WERI-Rb-1 (cell line): Measurements from ENCODE around the gene SHISA8.

ENCODE experiments used
- DNase-seq: peaks from one replicate; pipeline ENCODE4 v3.0.0-alpha.2; 2020
- H3K27ac ChIP-seq: fragments of 250-450 bp; sonication (Bioruptor Pico); 2 replicates; pipeline ENCODE4 v1.5.1; 2020; ENCODE audit warnings: mild to moderate bottlenecking, moderate library complexity
- H3K27me3 ChIP-seq: fragments of 250-450 bp; sonication (Bioruptor Pico); 2 replicates; pipeline ENCODE4 v1.5.1; 2021; ENCODE audit warnings: mild to moderate bottlenecking, low read depth, moderate library complexity; ENCODE audit not compliant: insufficient read depth, severe bottlenecking
- H3K36me3 ChIP-seq: fragments of 250-450 bp; sonication (Bioruptor Pico); 2 replicates; pipeline ENCODE4 v1.5.1; 2020; ENCODE audit warnings: mild to moderate bottlenecking, moderate library complexity
- H3K4me3 ChIP-seq: 2 replicates; pipeline ENCODE4 v1.5.1; 2011; ENCODE audit warnings: low read depth, mild to moderate bottlenecking, control low read depth, low read length
- H3K9me3 ChIP-seq: fragments of 250-450 bp; sonication (Bioruptor Pico); 2 replicates; pipeline ENCODE4 v1.5.1; 2021; ENCODE audit warnings: mild to moderate bottlenecking, moderate library complexity; ENCODE audit not compliant: severe bottlenecking
- TF ChIP-seq, protein P1 (sequence below): IDR thresholded peaks from 2 replicates; pipeline ENCODE4 v1.5.1; 2011; ENCODE audit warnings: low read depth, mild to moderate bottlenecking, control low read depth, inconsistent platforms, low read length

Gene SHISA8

DNA sequence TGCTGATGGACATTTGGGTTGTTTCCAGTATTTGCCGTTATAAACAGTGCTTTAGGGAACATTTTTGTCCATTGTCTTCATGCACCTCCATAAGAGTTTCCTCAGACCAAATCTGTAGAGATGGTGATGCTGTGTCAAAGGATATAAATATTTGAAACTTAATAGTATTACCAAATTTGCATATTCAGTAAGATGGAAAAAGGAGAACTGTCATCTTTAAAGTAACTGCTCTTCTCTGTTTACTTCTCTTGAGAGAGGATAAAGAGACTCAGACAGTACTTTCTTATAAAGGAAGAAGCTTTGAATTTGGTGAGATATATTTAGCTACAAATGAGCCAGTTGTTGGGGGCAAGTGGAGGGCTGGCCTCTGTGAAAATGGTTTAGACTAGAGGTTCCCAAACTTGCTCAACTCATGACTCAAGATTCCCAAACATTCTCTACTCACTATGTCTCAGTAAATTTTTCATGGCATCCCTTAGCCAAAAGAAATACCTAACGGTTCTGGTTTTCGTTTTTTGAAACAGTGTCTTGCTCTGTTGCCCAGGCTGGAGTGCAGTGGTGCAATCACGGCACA lies 26.2 kb downstream of the SHISA8 start:
- Histone ChIP-seq H3K36me3 (peaks cover 95% of the 10 kb centered on the region), H3K27ac (no peak overlapping the region), H3K27me3 (no peaks in the 10 kb centered on the region), H3K4me3 (no peak overlapping the region), H3K9me3 (no peaks in the 10 kb centered on the region)
- DNase-seq, result no peak
- TF ChIP-seq, protein P1, sequence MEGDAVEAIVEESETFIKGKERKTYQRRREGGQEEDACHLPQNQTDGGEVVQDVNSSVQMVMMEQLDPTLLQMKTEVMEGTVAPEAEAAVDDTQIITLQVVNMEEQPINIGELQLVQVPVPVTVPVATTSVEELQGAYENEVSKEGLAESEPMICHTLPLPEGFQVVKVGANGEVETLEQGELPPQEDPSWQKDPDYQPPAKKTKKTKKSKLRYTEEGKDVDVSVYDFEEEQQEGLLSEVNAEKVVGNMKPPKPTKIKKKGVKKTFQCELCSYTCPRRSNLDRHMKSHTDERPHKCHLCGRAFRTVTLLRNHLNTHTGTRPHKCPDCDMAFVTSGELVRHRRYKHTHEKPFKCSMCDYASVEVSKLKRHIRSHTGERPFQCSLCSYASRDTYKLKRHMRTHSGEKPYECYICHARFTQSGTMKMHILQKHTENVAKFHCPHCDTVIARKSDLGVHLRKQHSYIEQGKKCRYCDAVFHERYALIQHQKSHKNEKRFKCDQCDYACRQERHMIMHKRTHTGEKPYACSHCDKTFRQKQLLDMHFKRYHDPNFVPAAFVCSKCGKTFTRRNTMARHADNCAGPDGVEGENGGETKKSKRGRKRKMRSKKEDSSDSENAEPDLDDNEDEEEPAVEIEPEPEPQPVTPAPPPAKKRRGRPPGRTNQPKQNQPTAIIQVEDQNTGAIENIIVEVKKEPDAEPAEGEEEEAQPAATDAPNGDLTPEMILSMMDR, result no peak

DNA sequence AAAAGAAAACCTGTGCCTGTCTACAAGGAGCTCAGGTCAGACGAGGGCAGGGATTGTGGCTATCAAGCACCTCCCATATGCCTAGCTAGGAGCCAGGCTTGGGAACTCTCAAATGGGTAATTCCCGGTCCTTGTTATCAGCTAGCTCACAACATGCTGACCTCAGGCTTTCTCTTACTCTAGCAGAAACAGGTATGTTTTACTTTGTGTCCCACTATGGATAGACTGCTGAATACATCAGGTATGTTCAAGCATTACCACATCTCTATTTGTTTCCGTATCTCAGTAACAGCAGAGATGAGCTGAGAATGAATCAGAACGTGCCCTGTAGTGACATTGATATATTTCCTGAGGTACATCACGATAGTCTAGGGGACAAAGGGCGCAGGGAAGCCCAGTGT lies 29.4 kb downstream of the SHISA8 start:
- TF ChIP-seq, protein P1, result no peak
- H3K4me3 ChIP-seq, result no peak overlapping the region

DNA sequence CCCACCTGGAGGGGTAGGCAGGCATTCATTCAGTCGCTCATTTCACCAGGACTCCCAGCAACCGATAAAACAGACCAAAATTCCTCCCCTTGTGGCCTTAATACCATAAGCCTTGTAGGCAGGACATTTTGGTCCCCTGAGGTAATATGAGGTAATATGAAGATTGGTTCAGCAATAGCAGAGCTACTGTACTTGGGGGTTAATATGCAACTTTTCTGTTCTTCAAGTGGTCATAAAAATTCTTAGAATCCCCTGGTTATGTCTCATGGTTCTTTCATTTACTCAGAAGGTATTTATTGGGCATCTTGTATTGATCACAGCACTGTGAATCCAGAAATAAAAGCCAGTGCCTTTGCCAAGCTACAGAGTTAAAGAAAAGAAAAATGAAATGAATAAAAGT lies 29.8 kb downstream of the SHISA8 start:
- no peak for DNase-seq
- Histone ChIP-seq H3K36me3 (peaks cover 96% of the 10 kb centered on the region), H3K4me3 (no peak overlapping the region), H3K9me3 (no peaks in the 10 kb centered on the region), H3K27ac (no peak overlapping the region), H3K27me3 (no peaks in the 10 kb centered on the region)
- TF ChIP-seq, protein P1, result no peak

More for the DNA sequence above, 29.4 kb downstream of the SHISA8 start:
- H3K36me3 ChIP-seq, result peaks cover 98% of the 10 kb centered on the region
- H3K27me3 ChIP-seq, result no peaks in the 10 kb centered on the region
- no peaks in the 10 kb centered on the region for H3K9me3 ChIP-seq
- no peak for DNase-seq
- H3K27ac ChIP-seq, result no peak overlapping the region

DNA sequence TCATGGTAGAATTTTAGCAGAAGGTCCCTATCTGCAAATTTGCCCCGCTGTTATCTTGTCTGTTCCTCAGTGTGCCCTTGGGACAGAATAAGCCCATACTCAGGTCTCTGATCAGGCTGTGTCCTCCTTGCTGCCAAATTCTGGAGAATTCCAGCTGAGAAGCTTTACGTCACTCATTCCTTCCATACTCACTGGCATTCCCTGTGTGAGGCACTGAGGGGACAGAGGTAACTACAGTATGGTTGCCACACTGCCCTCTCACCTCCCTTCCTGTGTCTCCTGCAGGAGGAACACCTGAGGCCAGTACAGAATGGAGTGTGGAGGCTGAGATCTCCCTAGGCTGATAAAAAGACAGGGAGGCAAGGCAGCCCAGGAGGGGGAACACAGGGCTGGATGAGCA lies 31.5 kb downstream of the SHISA8 start:
- Histone ChIP-seq H3K36me3 (peaks cover 96% of the 10 kb centered on the region), H3K9me3 (no peaks in the 10 kb centered on the region), H3K27me3 (no peaks in the 10 kb centered on the region), H3K4me3 (no peak overlapping the region), H3K27ac (no peak overlapping the region)
- DNase-seq, result no peak
- TF ChIP-seq, protein P1, result no peak

DNA sequence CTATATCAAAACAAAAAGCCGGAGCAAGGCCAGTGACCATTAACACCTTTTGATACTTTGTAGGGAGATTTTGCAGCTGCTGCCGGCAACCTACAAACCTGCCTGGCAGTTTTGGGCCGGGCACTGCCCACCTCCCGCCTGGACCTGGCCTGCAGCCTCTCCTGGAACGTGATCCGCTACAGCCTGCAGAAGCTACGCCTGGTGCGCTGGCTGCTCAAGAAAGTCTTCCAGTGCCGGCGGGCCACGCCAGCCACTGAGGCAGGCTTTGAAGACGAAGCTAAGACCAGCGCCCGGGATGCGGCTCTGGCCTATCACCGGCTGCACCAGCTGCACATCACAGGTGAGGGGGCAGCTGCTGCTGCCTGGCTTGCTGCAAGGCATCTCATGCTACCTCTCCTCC lies 34.2 kb downstream of the SHISA8 start:
- Histone ChIP-seq H3K27me3 (no peaks in the 10 kb centered on the region), H3K9me3 (no peaks in the 10 kb centered on the region), H3K36me3 (peaks cover 96% of the 10 kb centered on the region), H3K4me3 (no peak overlapping the region), H3K27ac (no peak overlapping the region)
- TF ChIP-seq, protein P1, result no peak
- DNase-seq, result no peak

DNA sequence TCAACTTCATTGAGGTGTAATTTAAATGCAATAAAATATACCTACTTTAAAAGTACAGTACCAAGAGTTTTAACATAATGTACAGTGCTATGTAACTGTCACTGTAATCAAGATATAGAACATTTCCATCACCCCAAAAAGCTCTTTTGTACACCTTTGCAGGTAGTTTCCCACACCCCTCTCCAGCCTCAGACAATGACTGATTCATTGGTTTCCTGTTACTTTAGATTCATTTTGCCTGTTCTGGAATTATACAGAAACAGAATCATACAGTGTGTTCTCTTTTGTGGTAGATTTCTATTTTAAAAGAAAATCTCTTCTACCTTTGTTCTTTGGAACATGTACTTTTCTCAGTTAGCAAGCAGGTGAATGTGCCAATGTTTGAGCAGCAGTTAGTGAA lies 38.2 kb downstream of the SHISA8 start:
- peaks cover 93% of the 10 kb centered on the region for H3K36me3 ChIP-seq
- TF ChIP-seq, protein P1, result no peak
- H3K9me3 ChIP-seq, result no peaks in the 10 kb centered on the region
- no peak overlapping the region for H3K27ac ChIP-seq
- no peak overlapping the region for H3K4me3 ChIP-seq
- no peaks in the 10 kb centered on the region for H3K27me3 ChIP-seq
- no peak for DNase-seq
